ENCODE results near the gene PTPRT. TPM values are rescaled to one million over a fixed set of nuclear protein-coding genes. Genes with fewer than 3 reads are reported as not detected.

PTPRT gene
- total RNA-seq, 6 experiments from 2014 or later = not detected

DNA sequence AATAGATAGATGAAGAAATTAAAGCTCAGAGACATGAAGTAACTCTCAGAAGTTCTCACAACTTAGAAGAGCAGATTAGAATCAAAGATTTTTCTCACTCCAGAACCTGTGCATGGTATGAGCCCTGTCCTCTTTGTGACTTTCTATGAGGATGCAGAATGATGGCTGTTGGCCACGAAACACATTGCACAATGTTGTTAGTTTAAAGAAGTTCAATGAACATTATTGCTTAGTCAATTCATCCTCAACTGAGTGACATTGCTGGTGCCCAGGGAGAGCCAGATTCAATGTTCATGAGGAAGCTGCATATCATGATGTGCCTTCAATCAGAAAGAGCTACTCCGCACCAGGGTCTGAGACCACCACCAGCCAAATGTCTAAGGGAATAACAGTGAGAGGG, 633.1 kb downstream of the PTPRT start:
- no peak for DNase-seq

DNA sequence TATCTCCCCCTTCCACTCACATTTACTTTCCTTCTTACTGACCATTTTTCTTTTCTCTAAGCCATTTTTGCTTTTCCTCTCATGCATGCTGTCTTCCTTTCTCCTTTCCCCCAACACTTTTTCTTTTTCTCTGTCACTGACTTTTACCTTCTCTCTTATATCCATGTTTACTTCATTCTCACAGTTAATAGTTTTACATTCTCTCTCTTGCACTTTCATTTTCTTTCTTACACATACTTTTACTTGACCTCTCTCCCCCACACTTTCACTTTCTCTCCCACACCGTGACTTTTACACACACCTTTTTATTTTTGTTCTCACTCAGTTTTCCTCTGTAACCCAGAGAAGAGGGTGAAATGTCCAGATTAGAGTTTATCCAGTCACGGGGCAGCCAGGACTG, 636.3 kb downstream of the PTPRT start:
- no peak overlapping the region for H3K27ac Mint-ChIP-seq
- no peak overlapping the region for H3K4me3 Mint-ChIP-seq
- H3K27me3 Mint-ChIP-seq (ENCODE audit: insufficient read depth) = no peaks in the 10 kb centered on the region
- H3K9me3 Mint-ChIP-seq = peaks cover 19% of the 10 kb centered on the region
- TF ChIP-seq, protein P1, sequence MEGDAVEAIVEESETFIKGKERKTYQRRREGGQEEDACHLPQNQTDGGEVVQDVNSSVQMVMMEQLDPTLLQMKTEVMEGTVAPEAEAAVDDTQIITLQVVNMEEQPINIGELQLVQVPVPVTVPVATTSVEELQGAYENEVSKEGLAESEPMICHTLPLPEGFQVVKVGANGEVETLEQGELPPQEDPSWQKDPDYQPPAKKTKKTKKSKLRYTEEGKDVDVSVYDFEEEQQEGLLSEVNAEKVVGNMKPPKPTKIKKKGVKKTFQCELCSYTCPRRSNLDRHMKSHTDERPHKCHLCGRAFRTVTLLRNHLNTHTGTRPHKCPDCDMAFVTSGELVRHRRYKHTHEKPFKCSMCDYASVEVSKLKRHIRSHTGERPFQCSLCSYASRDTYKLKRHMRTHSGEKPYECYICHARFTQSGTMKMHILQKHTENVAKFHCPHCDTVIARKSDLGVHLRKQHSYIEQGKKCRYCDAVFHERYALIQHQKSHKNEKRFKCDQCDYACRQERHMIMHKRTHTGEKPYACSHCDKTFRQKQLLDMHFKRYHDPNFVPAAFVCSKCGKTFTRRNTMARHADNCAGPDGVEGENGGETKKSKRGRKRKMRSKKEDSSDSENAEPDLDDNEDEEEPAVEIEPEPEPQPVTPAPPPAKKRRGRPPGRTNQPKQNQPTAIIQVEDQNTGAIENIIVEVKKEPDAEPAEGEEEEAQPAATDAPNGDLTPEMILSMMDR (IDR thresholded peaks at IDR 0.05) = no peak
- no peaks in the 10 kb centered on the region for H3K4me1 Mint-ChIP-seq (ENCODE audit: low read depth)
- H3K36me3 Mint-ChIP-seq (ENCODE audit: low read depth) = no peaks in the 10 kb centered on the region
- no peak for DNase-seq

More for the DNA sequence above, 633.1 kb downstream of the PTPRT start:
- H3K27ac Mint-ChIP-seq = no peak overlapping the region
- peaks cover 8% of the 10 kb centered on the region; the same call in 1 of the 2 replicates for H3K9me3 Mint-ChIP-seq
- TF ChIP-seq, protein P1 (IDR thresholded peaks at IDR 0.05) = no peak
- no peaks in the 10 kb centered on the region for H3K27me3 Mint-ChIP-seq (ENCODE audit: insufficient read depth)
- H3K4me1 Mint-ChIP-seq (ENCODE audit: low read depth) = no peaks in the 10 kb centered on the region
- no peak overlapping the region for H3K4me3 Mint-ChIP-seq
- H3K36me3 Mint-ChIP-seq (ENCODE audit: low read depth) = no peaks in the 10 kb centered on the region

DNA sequence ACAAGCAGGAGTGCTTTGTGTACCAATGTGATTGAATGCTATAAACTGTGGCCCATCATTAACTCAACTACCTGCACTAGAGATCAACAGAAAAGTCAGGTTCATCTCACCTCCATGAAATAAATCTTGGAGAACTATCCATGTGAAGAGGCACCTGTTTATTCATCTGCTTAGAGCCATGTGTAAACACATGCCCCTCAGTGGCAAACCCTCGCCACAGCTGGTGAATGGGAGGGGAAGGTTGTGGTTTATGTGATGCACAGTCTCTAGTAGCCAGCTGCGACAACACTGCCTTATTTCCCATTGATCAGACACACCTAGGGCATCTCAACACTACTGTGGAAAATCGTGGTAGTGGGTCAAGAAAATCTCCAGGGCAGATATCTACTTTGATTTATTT, 640.2 kb downstream of the PTPRT start:
- TF ChIP-seq, protein P1 (IDR thresholded peaks at IDR 0.05) = no peak
- peaks cover 26% of the 10 kb centered on the region for H3K9me3 Mint-ChIP-seq
- H3K27ac Mint-ChIP-seq = no peak overlapping the region
- no peaks in the 10 kb centered on the region for H3K27me3 Mint-ChIP-seq (ENCODE audit: insufficient read depth)
- DNase-seq = no peak
- no peaks in the 10 kb centered on the region for H3K4me1 Mint-ChIP-seq (ENCODE audit: low read depth)
- H3K4me3 Mint-ChIP-seq = no peak overlapping the region
- H3K36me3 Mint-ChIP-seq (ENCODE audit: low read depth) = no peaks in the 10 kb centered on the region; the same call in 1 of the 2 replicates

DNA sequence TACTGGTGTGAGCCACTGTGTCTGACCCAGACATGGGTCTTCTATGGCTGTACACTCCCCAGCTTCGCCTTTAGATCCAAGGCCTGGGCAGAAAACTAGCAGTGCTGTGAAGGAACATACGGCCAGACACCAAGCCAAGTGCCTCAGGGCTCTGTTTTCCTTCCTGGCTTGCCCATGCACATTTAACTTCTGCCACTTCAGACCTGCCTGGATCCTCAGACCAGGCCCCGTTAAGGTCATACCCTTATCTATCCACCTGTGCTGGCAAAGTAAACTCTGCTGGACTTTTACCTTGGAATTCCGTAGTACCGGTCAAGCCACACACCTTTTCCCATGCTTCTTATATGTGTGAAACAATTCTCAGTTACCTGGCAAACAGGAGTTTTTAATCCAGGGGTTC, 644.8 kb downstream of the PTPRT start:
- Mint-ChIP-seq H3K36me3 (ENCODE audit: low read depth) (no peaks in the 10 kb centered on the region; the same call in 1 of the 2 replicates), H3K27me3 (ENCODE audit: insufficient read depth) (no peaks in the 10 kb centered on the region), H3K4me3 (no peak overlapping the region), H3K4me1 (ENCODE audit: low read depth) (no peaks in the 10 kb centered on the region), H3K27ac (no peak overlapping the region), H3K9me3 (peaks cover 31% of the 10 kb centered on the region)
- TF ChIP-seq, protein P1 (IDR thresholded peaks at IDR 0.05) = no peak
- no peak for DNase-seq

DNA sequence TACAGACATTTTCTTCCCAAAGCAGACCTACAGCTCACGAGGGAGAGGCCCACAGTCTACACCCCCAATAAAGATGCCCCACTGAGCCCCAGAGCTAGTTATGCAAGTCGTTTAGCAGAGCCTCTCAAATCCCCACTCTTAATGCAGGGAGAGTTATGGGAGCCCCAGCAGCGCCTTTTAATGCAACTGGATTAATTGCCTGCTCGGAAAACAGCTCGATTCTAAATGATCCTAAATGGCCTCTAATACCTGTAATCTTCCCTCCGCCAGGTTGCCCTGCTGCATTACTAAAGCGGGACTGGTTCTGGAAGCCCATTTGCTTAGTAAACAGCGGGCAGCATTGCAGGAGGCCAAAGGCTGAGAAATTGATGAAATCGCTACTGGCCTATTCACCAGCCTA, 656.9 kb downstream of the PTPRT start:
- H3K4me3 Mint-ChIP-seq = no peak overlapping the region
- DNase-seq = no peak
- peaks cover 2% of the 10 kb centered on the region for H3K27me3 Mint-ChIP-seq (ENCODE audit: insufficient read depth)
- peaks cover 42% of the 10 kb centered on the region for H3K9me3 Mint-ChIP-seq
- H3K4me1 Mint-ChIP-seq (ENCODE audit: low read depth) = no peaks in the 10 kb centered on the region
- TF ChIP-seq, protein P1 (IDR thresholded peaks at IDR 0.05) = no peak
- no peaks in the 10 kb centered on the region for H3K36me3 Mint-ChIP-seq (ENCODE audit: low read depth)
- no peak overlapping the region for H3K27ac Mint-ChIP-seq

DNA sequence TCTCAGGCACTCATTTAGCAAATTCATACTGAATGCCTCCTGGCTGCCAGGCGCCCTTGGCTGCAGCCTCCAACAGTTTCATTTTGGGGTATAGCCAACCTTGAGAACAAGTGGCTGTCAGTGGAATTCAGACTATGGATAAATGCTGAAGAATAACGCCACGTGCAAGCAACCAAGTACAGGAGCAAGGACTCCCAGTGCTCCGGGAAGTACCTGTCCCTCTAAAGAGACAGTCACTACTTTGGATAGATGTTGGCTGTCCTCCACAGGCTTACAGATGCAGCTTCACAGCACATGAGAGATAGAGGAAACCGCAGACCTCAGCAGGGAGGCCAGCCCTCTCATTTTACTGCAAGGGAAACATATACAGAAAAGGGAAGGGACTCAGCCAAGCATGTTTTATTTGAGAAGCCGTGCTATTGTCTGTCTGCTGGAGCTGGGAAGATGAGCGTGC, 658.2 kb downstream of the PTPRT start:
- no peak overlapping the region for H3K27ac Mint-ChIP-seq
- H3K4me1 Mint-ChIP-seq (ENCODE audit: low read depth) = no peaks in the 10 kb centered on the region
- no peak for DNase-seq
- TF ChIP-seq, protein P1 (IDR thresholded peaks at IDR 0.05) = no peak
- H3K4me3 Mint-ChIP-seq = no peak overlapping the region
- peaks cover 2% of the 10 kb centered on the region for H3K27me3 Mint-ChIP-seq (ENCODE audit: insufficient read depth)
- H3K9me3 Mint-ChIP-seq = peaks cover 47% of the 10 kb centered on the region
- no peaks in the 10 kb centered on the region for H3K36me3 Mint-ChIP-seq (ENCODE audit: low read depth)
